Measurements from ENCODE around the gene STAT4.

Gene STAT4

GRCh38 chr2:191082321-191082720 is 68.5 kb downstream of the STAT4 start:
- DNase-seq, result no peak

DNA sequence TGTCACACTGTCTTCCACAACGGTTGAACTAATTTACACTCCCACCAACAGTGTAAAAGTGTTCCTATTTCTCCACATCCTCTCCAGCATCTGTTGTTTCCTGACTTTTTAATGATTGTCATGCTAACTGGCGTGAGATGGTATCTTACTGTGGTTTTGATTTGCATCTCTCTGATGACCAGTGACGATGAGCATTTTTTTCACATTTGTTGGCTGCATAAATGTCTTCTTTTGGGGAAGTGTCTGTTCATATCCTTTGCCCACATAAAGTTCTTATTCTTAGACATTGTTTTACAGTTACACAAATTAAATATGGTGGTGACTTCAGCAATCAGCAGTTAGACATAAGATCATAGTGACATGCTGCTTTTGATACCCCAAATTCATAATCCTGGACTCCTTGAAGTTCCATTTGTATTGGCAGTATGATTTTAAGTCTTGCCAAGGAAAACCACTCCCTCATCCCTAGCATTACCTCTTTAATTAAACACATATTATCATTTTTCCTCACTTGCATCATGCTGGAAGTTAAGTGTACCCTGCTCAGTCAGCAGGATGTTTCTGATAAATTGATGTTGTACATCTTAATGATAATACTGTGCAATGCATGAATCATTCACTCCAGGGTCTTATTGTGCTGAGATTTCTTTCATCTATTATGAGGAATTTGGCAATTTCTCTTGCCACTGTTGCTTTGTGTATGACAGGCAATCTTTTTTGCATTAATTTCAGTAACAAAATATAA is 69.2 kb downstream of the STAT4 start:
- DNase-seq, result no peak

GRCh38 chr2:191078165-191078867 is 72.5 kb downstream of the STAT4 start:
- DNase-seq, result no peak

- peak in 1 of 4 experiments; percentile 16 for DNase-seq
Observed at GRCh38 chr2:191070276-191070675, 80.5 kb downstream of the STAT4 start.

DNA sequence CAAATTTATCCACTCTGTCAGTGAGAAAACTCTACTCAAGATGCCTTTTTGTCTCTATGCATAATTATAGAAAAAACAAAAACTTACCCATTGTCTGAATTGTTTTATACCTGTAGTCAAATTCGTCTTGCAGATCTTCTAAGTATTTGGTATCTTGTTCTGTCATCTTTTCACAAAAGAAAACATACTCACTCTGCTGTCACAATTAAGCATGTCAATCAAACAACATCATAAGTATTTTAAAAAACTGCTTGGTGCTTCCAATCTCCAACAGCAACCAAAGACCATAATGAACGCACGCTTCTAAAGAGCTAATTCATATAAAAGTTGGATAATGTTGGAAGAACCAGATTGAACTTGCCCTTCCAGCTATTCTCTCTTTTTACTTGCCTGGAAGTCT is 81.2 kb downstream of the STAT4 start:
- no peak for DNase-seq

DNA sequence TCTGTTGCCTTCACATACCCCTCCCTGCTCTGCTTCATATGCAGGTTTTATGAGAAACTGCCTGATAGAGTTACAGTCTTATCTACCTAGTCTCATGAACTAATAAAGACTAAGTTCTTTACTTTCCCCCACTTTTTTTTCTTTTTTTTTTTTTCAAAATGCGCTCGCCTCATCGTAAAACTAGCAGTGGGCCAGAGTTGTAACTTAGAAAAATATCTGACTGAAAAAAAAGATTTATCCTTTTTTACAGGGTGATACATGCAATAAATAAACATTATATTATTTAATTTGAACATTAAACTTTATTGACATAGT is 83.9 kb downstream of the STAT4 start:
- no peak for DNase-seq

GRCh38 chr2:191066197-191066918 is 84.4 kb downstream of the STAT4 start:
- DNase-seq, result no peak

DNA sequence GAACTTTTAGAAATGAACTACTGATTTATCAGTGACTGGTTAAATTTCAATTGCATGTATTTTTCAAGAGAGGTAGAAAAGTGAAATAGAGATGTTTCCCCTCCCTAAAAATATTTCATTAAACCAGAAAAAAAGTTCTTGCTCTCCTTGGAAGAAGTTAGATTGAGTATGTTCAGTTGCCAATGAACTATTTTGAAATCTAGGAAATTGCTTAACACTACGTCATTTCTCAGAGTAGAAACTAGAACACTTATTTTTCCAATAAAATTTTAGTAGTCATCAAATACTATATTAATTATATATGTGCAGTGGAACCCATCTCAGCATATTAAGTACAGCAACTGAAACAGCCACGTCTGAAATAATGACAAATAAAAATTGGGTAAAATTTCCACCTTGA is 85.0 kb downstream of the STAT4 start:
- peak in 2 of 4 experiments; percentile 48 to 58 for DNase-seq

DNA sequence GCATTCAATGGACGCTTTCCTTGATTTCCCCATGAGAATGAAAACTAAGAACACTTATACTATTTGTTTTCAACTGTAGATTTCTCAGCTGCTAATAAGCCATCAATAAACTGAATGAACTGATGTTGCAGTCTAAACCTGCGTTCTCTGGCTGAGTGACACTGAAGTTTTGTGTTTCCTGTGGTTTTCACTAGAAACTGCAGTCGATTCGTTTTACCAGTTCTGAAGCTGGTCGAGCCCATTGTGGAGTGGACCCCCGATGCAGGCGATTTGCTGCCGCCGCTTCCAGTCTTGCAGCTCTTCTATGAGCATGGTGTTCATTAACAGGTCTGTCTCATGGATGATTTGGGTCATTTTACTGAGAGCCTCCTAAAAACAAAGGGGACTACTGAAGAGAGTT is 86.2 kb downstream of the STAT4 start:
- DNase-seq, result no peak

DNA sequence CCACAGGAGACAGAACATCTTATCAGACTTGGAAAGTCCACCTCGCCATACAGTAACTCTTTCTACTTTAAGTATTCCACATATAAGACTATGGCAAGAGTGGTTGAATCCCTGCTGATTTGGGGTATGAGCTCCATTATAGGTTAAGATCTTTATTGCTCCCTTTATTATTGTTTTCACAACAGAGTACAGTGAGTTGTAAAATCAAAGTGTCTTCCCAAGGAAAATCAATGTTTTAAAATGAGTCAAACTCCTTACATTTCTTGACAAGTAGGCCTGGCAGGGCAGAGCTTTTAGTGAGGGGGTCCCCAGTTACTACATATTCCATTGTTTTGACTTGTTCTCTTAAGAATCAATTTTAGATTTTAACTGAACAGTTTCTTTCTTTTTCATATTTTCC is 87.2 kb downstream of the STAT4 start:
- no peak for DNase-seq

DNA sequence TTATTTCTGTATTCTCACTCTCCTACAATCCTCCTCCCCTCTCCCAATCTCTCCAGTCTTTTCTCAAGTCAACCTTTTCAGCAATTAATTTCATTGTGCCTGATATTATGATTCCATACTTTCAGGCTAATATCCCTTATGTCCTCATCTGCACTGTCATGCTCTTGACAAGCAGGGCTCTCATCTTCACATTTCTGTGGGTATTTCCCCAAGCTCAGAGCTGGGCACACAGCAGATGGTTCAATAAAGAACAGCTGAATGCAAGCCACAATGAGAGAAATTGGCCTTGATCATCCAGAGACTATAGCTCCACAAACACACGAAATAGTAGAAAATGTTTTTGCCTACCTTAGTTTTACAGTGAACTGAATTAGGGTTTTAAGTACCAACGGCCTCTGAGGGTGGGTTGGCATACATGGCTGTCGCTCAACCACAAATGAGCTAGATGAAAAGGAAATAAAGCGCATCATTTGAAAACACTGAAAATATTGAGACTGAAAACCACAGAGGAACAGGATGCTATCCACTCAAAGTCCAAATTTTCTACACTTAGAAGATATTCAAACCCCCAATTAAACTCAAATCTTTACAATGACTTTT is 89.3 kb downstream of the STAT4 start:
- no peak for DNase-seq

DNA sequence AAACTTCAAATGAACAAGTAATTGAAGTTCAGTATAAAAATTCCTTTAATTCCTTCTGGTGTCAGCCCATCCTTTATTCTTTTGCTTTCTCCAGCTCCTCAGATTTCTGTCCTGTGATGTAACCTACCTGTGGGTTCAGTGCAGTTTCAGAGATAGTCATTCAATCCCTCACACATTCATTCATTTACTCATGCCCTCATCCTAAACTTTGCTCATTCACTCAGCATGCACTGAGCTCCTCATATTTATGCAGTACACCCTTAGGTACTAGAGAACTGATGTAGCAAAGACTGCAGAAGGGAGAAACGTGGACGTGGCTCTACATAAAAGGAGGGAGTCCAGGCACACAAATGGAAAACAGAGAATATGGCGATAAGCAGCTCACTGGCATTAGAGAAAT is 91.5 kb downstream of the STAT4 start:
- no peak for DNase-seq

DNA sequence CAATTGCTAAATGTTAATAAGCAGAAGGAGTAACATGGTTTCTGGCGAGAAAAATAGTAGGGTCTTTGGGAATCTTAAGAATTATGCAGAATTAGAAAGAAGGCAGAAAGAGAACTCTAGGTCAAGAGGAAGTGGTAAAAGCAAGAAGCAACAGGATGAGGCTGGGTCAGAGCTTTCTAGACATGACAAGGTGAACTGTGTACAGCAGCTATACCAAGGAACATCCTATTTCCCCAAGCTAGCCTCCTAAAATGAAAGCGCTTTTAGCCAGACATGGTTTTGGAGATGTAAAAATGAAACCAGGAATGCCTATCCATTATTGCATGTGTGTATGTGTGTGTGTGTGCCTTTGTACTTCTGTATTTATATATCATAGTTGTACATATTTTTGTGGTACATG is 94.6 kb downstream of the STAT4 start:
- DNase-seq, result peak in 3 of 4 experiments; percentile 13 to 17 (median 17)

DNA sequence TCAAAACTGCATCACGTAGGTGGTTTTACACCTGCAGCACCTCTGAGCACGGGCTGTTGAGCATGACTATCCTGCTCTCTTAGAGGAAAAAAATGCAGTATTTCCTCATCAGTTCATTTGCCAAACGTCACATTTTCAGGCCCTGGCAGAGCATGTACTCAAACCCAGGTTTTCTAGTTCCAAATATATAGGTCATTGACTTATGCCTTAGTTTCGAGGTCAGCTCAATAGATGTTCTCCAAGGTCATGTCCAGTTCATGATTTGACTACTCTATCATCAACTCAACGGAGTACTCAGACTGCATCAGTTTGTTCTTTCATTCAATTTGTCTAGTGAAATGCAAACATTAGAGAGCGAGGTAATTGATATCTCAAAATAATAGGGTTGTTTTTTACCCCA is 97.5 kb downstream of the STAT4 start:
- no peak for DNase-seq

DNA sequence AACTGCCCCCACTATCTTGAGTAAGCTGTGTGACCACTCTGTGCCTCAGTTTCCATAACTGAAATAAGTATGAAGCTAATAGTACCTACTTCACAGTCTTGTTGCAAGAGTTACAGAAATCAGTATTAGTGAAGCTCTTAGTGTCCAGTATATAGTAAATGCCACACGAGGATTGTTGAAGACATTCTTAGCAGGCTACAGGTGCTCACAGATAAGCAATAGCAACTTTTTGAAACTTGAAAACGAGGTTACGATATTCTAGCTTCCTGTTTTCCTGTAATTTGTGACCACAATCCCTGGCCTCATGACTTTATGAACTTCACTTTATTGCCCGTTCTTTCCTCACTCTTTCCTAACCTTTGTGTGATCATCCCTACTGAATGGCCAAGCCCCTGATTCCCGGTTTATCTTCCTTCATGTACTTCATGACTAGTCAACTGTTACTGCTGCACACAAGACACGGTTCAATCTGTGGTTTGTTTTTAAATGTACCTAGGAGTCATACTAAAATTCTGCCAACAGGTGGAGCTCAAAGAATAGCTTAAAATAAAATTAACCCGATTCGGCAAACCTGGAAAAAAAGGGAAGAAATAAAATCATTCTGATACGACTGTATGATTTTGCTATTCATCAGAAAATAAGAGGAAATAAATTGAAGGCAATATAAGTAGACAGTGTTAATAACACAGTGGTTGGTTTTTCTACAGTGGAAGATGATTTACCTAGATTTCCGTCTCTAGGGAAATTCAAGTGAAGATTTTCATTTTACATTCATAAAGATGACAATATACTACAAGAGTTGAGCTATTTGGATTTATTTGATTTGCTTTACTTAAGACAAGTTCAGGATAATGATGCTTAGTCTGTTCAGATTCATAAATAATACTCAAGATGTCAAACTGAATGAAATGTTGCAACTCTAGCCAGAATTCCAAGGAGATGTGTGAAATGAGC is 98.7 kb downstream of the STAT4 start:
- DNase-seq, result peak; percentile 43 to 76 (median 68)

DNA sequence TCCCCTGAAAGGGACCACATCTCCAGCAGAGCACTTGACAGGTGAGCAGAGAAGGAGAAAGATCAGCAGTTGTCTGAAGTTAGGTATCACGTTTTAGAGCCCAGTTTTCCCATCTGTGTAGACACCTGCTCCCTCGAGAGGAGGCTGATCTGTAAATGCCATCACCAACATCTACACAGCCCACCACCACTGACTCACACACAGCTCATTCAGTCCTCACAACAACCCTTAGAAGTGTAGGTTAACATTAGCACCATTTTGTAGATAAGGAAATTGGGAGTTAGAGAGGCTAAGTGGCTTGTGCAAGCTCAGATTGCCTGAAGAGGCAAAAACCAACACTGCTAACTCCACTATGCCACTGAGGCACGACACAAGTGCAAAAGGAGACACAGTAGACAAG is 99.6 kb downstream of the STAT4 start:
- DNase-seq, result no peak

DNA sequence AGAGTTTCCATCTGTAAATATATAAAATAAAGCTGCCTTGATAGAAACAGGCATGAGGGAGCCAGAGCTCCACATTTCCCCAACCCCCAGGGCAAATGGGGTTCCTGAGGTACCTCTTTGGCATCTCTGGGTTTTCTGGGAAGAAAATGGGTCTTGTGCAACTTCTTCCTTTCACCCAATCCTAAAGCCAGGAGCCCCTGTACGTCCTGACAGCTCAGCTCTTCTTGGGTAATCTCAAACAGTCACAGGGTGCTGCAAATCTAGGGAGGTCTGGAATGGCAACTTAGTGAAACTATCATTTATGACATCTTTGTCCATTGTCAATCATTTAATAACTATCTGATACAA is 100.2 kb downstream of the STAT4 start:
- no peak for DNase-seq

GRCh38 chr2:191049728-191050639 is 100.8 kb downstream of the STAT4 start:
- DNase-seq, result no peak

GRCh38 chr2:191048073-191048472 is 102.7 kb downstream of the STAT4 start:
- no peak for DNase-seq

DNA sequence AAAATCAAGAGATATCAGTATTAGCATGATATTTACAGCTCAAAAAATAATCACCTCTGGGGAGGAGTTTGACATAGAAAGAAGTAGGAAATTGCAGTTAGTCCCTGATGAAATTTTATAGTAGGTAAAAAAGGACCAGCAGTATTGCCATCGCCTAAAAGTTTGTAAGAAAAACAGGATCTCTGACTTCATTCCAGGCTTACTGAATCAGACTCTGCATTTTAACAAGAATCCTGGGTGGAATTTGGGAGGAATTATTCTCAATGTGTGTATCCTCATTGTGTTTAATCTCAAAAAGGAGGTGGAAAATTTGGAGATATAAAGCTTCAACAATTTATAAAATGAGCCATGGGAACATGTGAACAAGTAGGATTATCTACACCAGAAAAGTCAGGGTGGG is 105.7 kb downstream of the STAT4 start:
- no peak for DNase-seq

DNA sequence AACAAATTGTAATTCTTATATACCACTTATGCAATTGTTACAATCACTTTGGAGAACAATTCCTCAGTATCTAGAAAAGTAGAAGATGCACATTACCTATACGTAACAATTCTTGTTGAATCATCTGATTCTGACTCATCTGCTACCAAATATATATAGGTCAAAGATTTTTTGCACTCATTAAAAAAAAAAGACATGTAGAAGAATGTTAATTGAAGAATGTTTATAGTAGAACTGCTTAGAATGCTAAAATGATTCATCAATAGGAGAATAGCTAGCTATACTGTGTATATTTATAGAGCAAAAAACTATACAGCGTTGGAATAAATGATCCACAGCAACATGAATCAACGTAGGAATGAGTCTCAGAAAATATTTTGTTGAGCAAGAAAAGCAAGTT is 107.4 kb downstream of the STAT4 start:
- no peak for DNase-seq

All from suppressor macrophage (primary cell).